ENCODE measurements around the gene KNDC1.
"Not testable (repeated sequence)": the region's sequence is repeated elsewhere in the genome, so short reads cannot be mapped to it uniquely, and the experiment has no call there.

Gene KNDC1

GRCh38 chr10:133159950-133160825, at the start of gene KNDC1:
TSS of gene KNDC1 (plus strand) at chr10:133160219. CDS start at chr10:133160468, 249 bp downstream.
- DNase-seq: no peak

- DNase-seq: no peak
These were observed 49.3 kb upstream of the KNDC1 start for GRCh38 chr10:133110609-133111275.

GRCh38 chr10:133111640-133112039, 48.4 kb upstream of the KNDC1 start:
- not testable (repeated sequence) for DNase-seq

- DNase-seq: no peak
These were observed 46.7 kb upstream of the KNDC1 start for GRCh38 chr10:133113146-133113830.

- no peak for DNase-seq
These were observed 46.2 kb upstream of the KNDC1 start for GRCh38 chr10:133113847-133114246.

GRCh38 chr10:133114251-133114650, 45.8 kb upstream of the KNDC1 start:
- DNase-seq: no peak

- DNase-seq: no peak
These were observed 45.1 kb upstream of the KNDC1 start for GRCh38 chr10:133114726-133115452.

GRCh38 chr10:133115453-133115842, 44.6 kb upstream of the KNDC1 start:
- no peak for DNase-seq

- DNase-seq: no peak
These were observed 44.0 kb upstream of the KNDC1 start for GRCh38 chr10:133115976-133116375.

GRCh38 chr10:133116455-133116854, 43.6 kb upstream of the KNDC1 start:
- DNase-seq: no peak

GRCh38 chr10:133117036-133117687, 42.9 kb upstream of the KNDC1 start:
- DNase-seq: no peak

GRCh38 chr10:133117688-133118071, 42.3 kb upstream of the KNDC1 start:
- no peak for DNase-seq

GRCh38 chr10:133121479-133121878, 38.5 kb upstream of the KNDC1 start:
- DNase-seq: no peak

GRCh38 chr10:133122171-133122935, 37.7 kb upstream of the KNDC1 start:
- no peak for DNase-seq

- no peak for DNase-seq
These were observed 36.8 kb upstream of the KNDC1 start for GRCh38 chr10:133123050-133123745.

GRCh38 chr10:133123746-133124356, 36.2 kb upstream of the KNDC1 start:
- DNase-seq: no peak

- no peak for DNase-seq
These were observed 35.4 kb upstream of the KNDC1 start for GRCh38 chr10:133124357-133125211.

- DNase-seq: no peak
These were observed 34.1 kb upstream of the KNDC1 start for GRCh38 chr10:133125901-133126300.

Data from NCI-H2081 treated with DMSO at 0.1 percent for 48 hours (cell line).